CD4-positive, CD25-positive, alpha-beta regulatory T cell (primary cell): Measurements from ENCODE around the gene OSBPL9. TPM values are rescaled to one million over a fixed set of nuclear protein-coding genes. Genes with fewer than 3 reads are reported as not detected.

Experiments used
- ATAC-seq, 2 donors: fragments of 150-1000 bp; cut with Tn5 transposase; one replicate each; pipeline ENCODE4 v1.10.0; 2021; ENCODE audit warnings: low read depth in 2 of 2, moderate number of reproducible peaks in 2 of 2, moderate library complexity in 1 of 2
- DNase-seq, 3 donors: peaks; one replicate each; pipeline versions ENCODE4 v3.0.0 to v3.0.0-alpha.2; 2012 to 2022; ENCODE audit warnings: mixed read lengths in 1 of 3
- H3K27ac ChIP-seq: one replicate; pipeline ENCODE4 v1.7.0; 2013; ENCODE audit warnings: mild to moderate bottlenecking, low read length; ENCODE audit not compliant: insufficient read depth, poor library complexity, severe bottlenecking
- H3K27me3 ChIP-seq: one replicate; pipeline ENCODE4 v1.7.0; 2013; ENCODE audit warnings: low read length; ENCODE audit not compliant: control insufficient read depth, insufficient read depth
- H3K36me3 ChIP-seq: one replicate; pipeline ENCODE4 v1.7.0; 2013; ENCODE audit warnings: mild to moderate bottlenecking, low read length, moderate library complexity; ENCODE audit not compliant: control insufficient read depth, insufficient read depth
- H3K4me1 ChIP-seq: 2 replicates; pipeline ENCODE4 v1.7.0; 2013; ENCODE audit warnings: mild to moderate bottlenecking, low read length; ENCODE audit not compliant: insufficient read depth, control insufficient read depth, poor library complexity, severe bottlenecking
- H3K4me3 ChIP-seq: one replicate; pipeline ENCODE4 v1.7.0; 2013; ENCODE audit warnings: low read depth, mild to moderate bottlenecking, low read length, moderate library complexity
- H3K9me3 ChIP-seq, 2 experiments: 1 replicate in 1 of 2; 2 replicates in 1 of 2; pipeline ENCODE4 v1.7.0; 2013; ENCODE audit warnings: low read length in 2 of 2, mild to moderate bottlenecking in 1 of 2, moderate library complexity in 1 of 2; ENCODE audit not compliant: control insufficient read depth in 2 of 2
- H3K27ac Mint-ChIP-seq, 3 donors: one replicate each; pipeline ENCODE4 v1.8.0; 2020 to 2022; ENCODE audit warnings: mild to moderate bottlenecking in 3 of 3, mixed read lengths in 3 of 3, moderate library complexity in 2 of 3
- H3K27me3 Mint-ChIP-seq: one replicate; pipeline ENCODE4 v1.8.0; 2022; ENCODE audit warnings: mild to moderate bottlenecking, mixed read lengths
- H3K36me3 Mint-ChIP-seq: one replicate; pipeline ENCODE4 v1.8.0; 2020; ENCODE audit warnings: mixed read lengths
- H3K4me1 Mint-ChIP-seq, 4 donors: one replicate each; pipeline ENCODE4 v1.8.0; 2020 to 2022; ENCODE audit warnings: mixed read lengths in 4 of 4, mild to moderate bottlenecking in 1 of 4
- H3K4me3 Mint-ChIP-seq, 4 donors: one replicate each; pipeline ENCODE4 v1.8.0; 2020 to 2022; ENCODE audit warnings: mild to moderate bottlenecking in 4 of 4, mixed read lengths in 4 of 4, moderate library complexity in 3 of 4
- H3K9me3 Mint-ChIP-seq, 7 donors: one replicate each; pipeline ENCODE4 v1.8.0; 2020 to 2022; ENCODE audit warnings: mixed read lengths in 7 of 7, mild to moderate bottlenecking in 3 of 7, moderate library complexity in 2 of 7
- polyA plus RNA-seq, 4 donors: library from polyadenylated mRNA; unstranded; fragments of 300-500 nt; fragmentation: Illumina TruSeq; gene quantifications; one replicate each; pipeline ENCODE4 v1.2.3, GENCODE V29; 2021
- total RNA-seq: library from RNA; stranded (reverse); gene quantifications from one replicate; pipeline ENCODE4 v1.2.3, GENCODE V29; 2022

The OSBPL9 gene
- total and polyA plus RNA-seq, 5 donors from 2014 or later = 33.5 to 45.2 (median 40.0) TPM

DNA sequence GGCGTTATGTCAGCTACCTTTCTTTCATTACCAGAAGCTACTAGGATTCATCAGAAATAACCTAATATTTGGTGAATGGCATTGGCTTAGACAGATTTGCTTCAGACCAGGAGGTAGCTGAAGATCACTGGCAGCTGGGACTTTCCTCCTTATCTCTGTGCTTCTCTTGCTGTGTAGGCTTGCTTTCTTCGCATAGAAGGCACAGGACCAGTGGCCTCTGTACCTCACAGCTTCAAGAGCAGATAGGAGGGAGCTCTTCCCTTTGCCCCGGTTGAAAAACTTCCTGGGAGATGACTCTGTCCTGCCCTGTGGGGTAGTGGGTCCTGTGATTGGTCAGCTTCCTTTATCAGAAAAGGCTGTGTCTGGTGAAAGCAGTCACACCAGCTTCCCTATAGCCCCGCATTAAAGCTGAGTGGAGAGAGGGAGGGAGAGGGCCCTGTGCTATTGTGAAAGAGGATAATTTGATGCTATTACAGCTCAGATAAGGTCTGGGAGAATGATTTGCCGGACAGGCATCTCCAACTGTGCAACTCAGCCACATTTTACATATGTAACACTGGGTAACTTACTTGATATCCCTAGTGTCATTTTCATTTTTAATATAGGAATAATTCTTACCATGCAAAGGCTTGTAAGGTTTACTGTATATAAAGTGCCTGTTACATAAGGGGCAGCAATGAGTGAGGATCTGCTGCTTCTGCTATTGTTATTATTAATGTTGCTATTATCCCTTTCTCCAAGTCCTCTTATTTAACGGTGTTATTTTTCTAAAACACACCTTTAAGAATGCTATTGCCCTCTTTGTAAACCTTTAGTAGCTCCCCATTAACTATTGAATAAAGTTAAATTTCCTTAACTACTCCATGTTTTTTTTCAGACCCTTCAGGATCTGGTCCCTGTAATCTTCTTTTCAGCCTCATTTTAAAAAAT, 31.6 kb downstream of the OSBPL9 start:
- Mint-ChIP-seq H3K4me1 (peaks cover 0 to 26% (median 10%) of the 10 kb centered on the region in 4 donors), H3K4me3 (no peak overlapping the region), H3K27me3 (no peaks in the 10 kb centered on the region), H3K9me3 (peaks cover 0 to 3% (median 0%) of the 10 kb centered on the region in 7 donors), H3K36me3 (peaks cover 9% of the 10 kb centered on the region), H3K27ac (peak overlapping the region in 1 of 3 donors; percentile 56)
- no peak for DNase-seq
- Histone ChIP-seq H3K9me3 (no peaks in the 10 kb centered on the region), H3K4me3 (no peak overlapping the region), H3K27me3 (no peaks in the 10 kb centered on the region), H3K4me1 (no peaks in the 10 kb centered on the region), H3K36me3 (peaks cover 2% of the 10 kb centered on the region), H3K27ac (no peak overlapping the region)
- ATAC-seq = no peak

GRCh38 chr1:51649593-51650091, 32.8 kb downstream of the OSBPL9 start:
- Histone ChIP-seq H3K27ac (no peak overlapping the region), H3K4me3 (no peak overlapping the region), H3K27me3 (no peaks in the 10 kb centered on the region), H3K36me3 (peaks cover 3% of the 10 kb centered on the region), H3K9me3 (no peaks in the 10 kb centered on the region), H3K4me1 (no peaks in the 10 kb centered on the region)
- ATAC-seq (no peak), DNase-seq (no peak)
- no peak overlapping the region for H3K27ac Mint-ChIP-seq
- peaks cover 5% of the 10 kb centered on the region for H3K36me3 Mint-ChIP-seq
- H3K27me3 Mint-ChIP-seq = no peaks in the 10 kb centered on the region
- H3K4me3 Mint-ChIP-seq = no peak overlapping the region
- H3K4me1 Mint-ChIP-seq = peaks cover 0 to 26% (median 10%) of the 10 kb centered on the region in 4 donors
- peaks cover 0 to 3% (median 0%) of the 10 kb centered on the region in 7 donors for H3K9me3 Mint-ChIP-seq

- H3K27ac Mint-ChIP-seq = no peak overlapping the region
- H3K36me3 Mint-ChIP-seq = peaks cover 7% of the 10 kb centered on the region
- H3K4me3 Mint-ChIP-seq = no peak overlapping the region
- no peaks in the 10 kb centered on the region for H3K4me1 ChIP-seq
- H3K27me3 ChIP-seq = no peaks in the 10 kb centered on the region
- no peaks in the 10 kb centered on the region for H3K9me3 ChIP-seq
- H3K36me3 ChIP-seq = peaks cover 3% of the 10 kb centered on the region
- peaks cover 0 to 26% (median 11%) of the 10 kb centered on the region in 4 donors for H3K4me1 Mint-ChIP-seq
- no peaks in the 10 kb centered on the region for H3K27me3 Mint-ChIP-seq
- DNase-seq (no peak), ATAC-seq (no peak)
- H3K4me3 ChIP-seq = no peak overlapping the region
- H3K9me3 Mint-ChIP-seq = peaks cover 0 to 3% (median 0%) of the 10 kb centered on the region in 7 donors
- H3K27ac ChIP-seq = no peak overlapping the region
Observed at GRCh38 chr1:51650198-51650597, 33.3 kb downstream of the OSBPL9 start.

GRCh38 chr1:51651552-51651942, 34.7 kb downstream of the OSBPL9 start:
- H3K9me3 ChIP-seq = no peaks in the 10 kb centered on the region
- DNase-seq = no peak
- Mint-ChIP-seq H3K4me3 (no peak overlapping the region), H3K36me3 (peaks cover 20% of the 10 kb centered on the region), H3K4me1 (peaks cover 0 to 26% (median 13%) of the 10 kb centered on the region in 4 donors), H3K27me3 (no peaks in the 10 kb centered on the region), H3K27ac (no peak overlapping the region), H3K9me3 (peaks cover 0 to 3% (median 0%) of the 10 kb centered on the region in 7 donors)
- no peak overlapping the region for H3K27ac ChIP-seq
- no peak overlapping the region for H3K4me3 ChIP-seq
- H3K36me3 ChIP-seq = peaks cover 3% of the 10 kb centered on the region
- H3K4me1 ChIP-seq = no peaks in the 10 kb centered on the region
- H3K27me3 ChIP-seq = no peaks in the 10 kb centered on the region
- no peak for ATAC-seq

- Histone ChIP-seq H3K27ac (no peak overlapping the region), H3K36me3 (peaks cover 7% of the 10 kb centered on the region), H3K4me1 (no peaks in the 10 kb centered on the region), H3K27me3 (no peaks in the 10 kb centered on the region), H3K4me3 (no peak overlapping the region), H3K9me3 (no peaks in the 10 kb centered on the region)
- Mint-ChIP-seq H3K4me1 (peaks cover 0 to 26% (median 14%) of the 10 kb centered on the region in 4 donors), H3K27me3 (no peaks in the 10 kb centered on the region), H3K9me3 (peaks cover 0 to 2% (median 0%) of the 10 kb centered on the region in 7 donors), H3K4me3 (no peak overlapping the region), H3K36me3 (peaks cover 25% of the 10 kb centered on the region), H3K27ac (no peak overlapping the region)
- no peak for ATAC-seq
- DNase-seq = no peak
Observed at GRCh38 chr1:51652599-51652998, 35.7 kb downstream of the OSBPL9 start.

- Histone ChIP-seq H3K4me1 (no peaks in the 10 kb centered on the region), H3K36me3 (peaks cover 7% of the 10 kb centered on the region), H3K27ac (no peak overlapping the region), H3K9me3 (no peaks in the 10 kb centered on the region), H3K4me3 (no peak overlapping the region), H3K27me3 (no peaks in the 10 kb centered on the region)
- DNase-seq = no peak
- Mint-ChIP-seq H3K36me3 (peaks cover 25% of the 10 kb centered on the region), H3K9me3 (no peaks in the 10 kb centered on the region), H3K4me1 (peaks cover 0 to 26% (median 14%) of the 10 kb centered on the region in 4 donors), H3K27me3 (no peaks in the 10 kb centered on the region), H3K4me3 (no peak overlapping the region), H3K27ac (no peak overlapping the region)
- ATAC-seq = no peak
Observed at GRCh38 chr1:51653127-51653526, 36.2 kb downstream of the OSBPL9 start.

DNA sequence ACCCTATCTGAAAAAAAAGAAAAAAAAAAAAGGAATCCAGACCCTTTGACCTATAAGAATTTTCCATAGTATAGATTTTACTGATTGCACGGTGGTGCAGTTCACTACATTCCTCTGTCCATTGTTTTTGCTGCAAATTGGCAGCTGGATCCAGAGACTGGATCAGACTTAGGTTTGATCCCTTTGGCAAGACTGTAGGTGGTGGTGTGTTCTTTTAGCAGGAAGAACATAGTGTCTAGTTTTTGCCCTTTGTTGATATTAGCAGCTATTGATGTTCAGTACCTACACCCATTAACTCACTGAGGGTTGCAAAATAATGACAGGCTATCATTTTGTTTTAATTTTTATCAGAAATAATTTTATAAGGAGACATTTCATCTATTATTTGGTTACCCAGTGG, 37.1 kb downstream of the OSBPL9 start:
- H3K4me3 Mint-ChIP-seq = no peak overlapping the region
- H3K27ac Mint-ChIP-seq = no peak overlapping the region
- peaks cover 25% of the 10 kb centered on the region for H3K36me3 Mint-ChIP-seq
- no peak for DNase-seq
- no peaks in the 10 kb centered on the region for H3K9me3 Mint-ChIP-seq
- Histone ChIP-seq H3K27me3 (no peaks in the 10 kb centered on the region), H3K9me3 (no peaks in the 10 kb centered on the region), H3K36me3 (peaks cover 7% of the 10 kb centered on the region), H3K4me1 (no peaks in the 10 kb centered on the region), H3K27ac (no peak overlapping the region), H3K4me3 (no peak overlapping the region)
- ATAC-seq = no peak
- no peaks in the 10 kb centered on the region for H3K27me3 Mint-ChIP-seq
- H3K4me1 Mint-ChIP-seq = peaks cover 0 to 20% (median 11%) of the 10 kb centered on the region in 4 donors
